Naive thymus-derived CD4-positive, alpha-beta T cell (primary cell): ENCODE results near the gene SGCA. TPM values are rescaled to one million over a fixed set of nuclear protein-coding genes. Genes with fewer than 3 reads are reported as not detected.

Experiments
- ATAC-seq: fragments of 150-1000 bp; cut with Tn5 transposase; 2 replicates; pipeline ENCODE4 v1.10.0; 2021; ENCODE audit warnings: mild to moderate bottlenecking, moderate library complexity
- CTCF ChIA-PET: fragments of 350-600 bp; sonication (Branson Sonifier 250); formaldehyde crosslinking; loops from one replicate; lab custom pipeline; 2021; ENCODE audit warnings: antibody characterized with exemption; lab: Charles Lee
- POLR2A ChIA-PET: fragments of 350-600 bp; sonication (Branson Sonifier 250); formaldehyde crosslinking; loops from one replicate; lab custom pipeline; 2021; ENCODE audit warnings: antibody characterized with exemption, inconsistent platforms; lab: Charles Lee
- DNase-seq, 9 donors: peaks; one replicate each; pipeline versions ENCODE4 v3.0.0 to v3.0.0-alpha.2; 2020 to 2022; ENCODE audit warnings: mixed read lengths in 1 of 9
- H3K27ac ChIP-seq: one replicate; pipeline ENCODE4 v1.7.0; 2013; ENCODE audit warnings: mild to moderate bottlenecking, low read depth, low read length, moderate library complexity
- H3K27me3 ChIP-seq, 2 donors: one replicate each; pipeline ENCODE4 v1.7.0; 2013; ENCODE audit warnings: low read length in 2 of 2, mild to moderate bottlenecking in 2 of 2, moderate library complexity in 2 of 2; ENCODE audit not compliant: control insufficient read depth in 2 of 2, insufficient read depth in 2 of 2
- H3K36me3 ChIP-seq, 3 experiments: 1 replicate in 2 of 3; 2 replicates in 1 of 3; pipeline ENCODE4 v1.7.0; 2013; ENCODE audit warnings: low read length in 3 of 3, mild to moderate bottlenecking in 3 of 3, moderate library complexity in 1 of 3; ENCODE audit not compliant: insufficient read depth in 3 of 3, control insufficient read depth in 2 of 3
- H3K4me1 ChIP-seq, 2 donors: one replicate each; pipeline ENCODE4 v1.7.0; 2013; ENCODE audit warnings: low read length in 2 of 2, mild to moderate bottlenecking in 2 of 2, moderate library complexity in 1 of 2; ENCODE audit not compliant: control insufficient read depth in 2 of 2, insufficient read depth in 2 of 2
- H3K4me3 ChIP-seq: 2 replicates; pipeline ENCODE4 v1.7.0; 2013; ENCODE audit warnings: mild to moderate bottlenecking, low read length
- H3K9me3 ChIP-seq, 3 experiments: 1 replicate in 2 of 3; 2 replicates in 1 of 3; pipeline ENCODE4 v1.7.0; 2013; ENCODE audit warnings: low read length in 3 of 3; ENCODE audit not compliant: control insufficient read depth in 2 of 3
- H3K27ac Mint-ChIP-seq, 9 donors: one replicate each; pipeline ENCODE4 v1.8.0; 2020 to 2022; ENCODE audit warnings: mixed read lengths in 9 of 9, mild to moderate bottlenecking in 8 of 9, moderate library complexity in 5 of 9, inconsistent platforms in 2 of 9
- H3K27me3 Mint-ChIP-seq, 5 donors: one replicate each; pipeline ENCODE4 v1.8.0; 2021 to 2022; ENCODE audit warnings: mixed read lengths in 5 of 5, mild to moderate bottlenecking in 1 of 5
- H3K36me3 Mint-ChIP-seq, 5 donors: one replicate each; pipeline ENCODE4 v1.8.0; 2020 to 2022; ENCODE audit warnings: mixed read lengths in 5 of 5, mild to moderate bottlenecking in 3 of 5, inconsistent platforms in 1 of 5
- H3K4me1 Mint-ChIP-seq, 7 donors: one replicate each; pipeline ENCODE4 v1.8.0; 2020 to 2022; ENCODE audit warnings: mixed read lengths in 7 of 7, mild to moderate bottlenecking in 3 of 7, inconsistent platforms in 1 of 7
- H3K4me3 Mint-ChIP-seq, 10 donors: one replicate each; pipeline ENCODE4 v1.8.0; 2020 to 2022; ENCODE audit warnings: mild to moderate bottlenecking in 10 of 10, mixed read lengths in 10 of 10, moderate library complexity in 6 of 10, inconsistent platforms in 2 of 10
- H3K9me3 Mint-ChIP-seq, 11 donors: one replicate each; pipeline ENCODE4 v1.8.0; 2020 to 2022; ENCODE audit warnings: mixed read lengths in 11 of 11, mild to moderate bottlenecking in 4 of 11, inconsistent platforms in 1 of 11, moderate library complexity in 1 of 11
- intact Hi-C, 2 donors: fragments of 100-400 bp; cut with micrococcal nuclease; formaldehyde crosslinking; loops; one replicate each; pipeline ENCODE4 v1.15.1; 2023
- polyA plus RNA-seq, 2 donors: library from polyadenylated mRNA; unstranded; fragments of 300-500 nt; fragmentation: Illumina TruSeq; gene quantifications; one replicate each; pipeline ENCODE4 v1.2.3, GENCODE V29; 2021
- total RNA-seq, 6 experiments: library from RNA in 5 of 6; stranded (reverse) in 5 of 6; gene quantifications; 1 replicate in 5 of 6; 2 replicates in 1 of 6; pipeline ENCODE4 v1.2.3 and lab custom pipeline; 2021 to 2026

SGCA gene
- total and polyA plus RNA-seq, 7 experiments from 2014 or later = 0.69 TPM; not detected in 6

- intact Hi-C loops = no loop called here
- peaks cover 17 to 34% (median 24%) of the 10 kb centered on the region in 7 donors for H3K4me1 Mint-ChIP-seq
- DNase-seq (no peak), ATAC-seq (no peak)
- Histone ChIP-seq H3K27ac (no peak overlapping the region), H3K36me3 (no peaks in the 10 kb centered on the region), H3K9me3 (no peaks in the 10 kb centered on the region), H3K27me3 (no peaks in the 10 kb centered on the region), H3K4me1 (peaks cover 7 to 15% of the 10 kb centered on the region in 2 donors), H3K4me3 (no peak overlapping the region)
- H3K4me3 Mint-ChIP-seq = peak overlapping the region in 9 of 10 donors; percentile 9 to 88 (median 61)
- peaks cover 0 to 1% (median 0%) of the 10 kb centered on the region in 11 donors for H3K9me3 Mint-ChIP-seq
- peak overlapping the region in 4 of 9 donors; percentile 38 to 71 (median 69) for H3K27ac Mint-ChIP-seq
- H3K27me3 Mint-ChIP-seq = no peaks in the 10 kb centered on the region
- H3K36me3 Mint-ChIP-seq = no peaks in the 10 kb centered on the region
- CTCF ChIA-PET = interaction anchor here (0.6 kb wide), 1 partner anchor 71 kb away, joined by 3 read pairs; no protein-coding TSS in a partner anchor
- POLR2A ChIA-PET = no interaction called here
Measured at GRCh38 chr17:50182783-50183420, 17.1 kb downstream of the SGCA start.

- ChIA-PET POLR2A (no interaction called here), CTCF (no interaction called here)
- peaks cover 0 to 1% (median 0%) of the 10 kb centered on the region in 11 donors for H3K9me3 Mint-ChIP-seq
- Histone ChIP-seq H3K9me3 (no peaks in the 10 kb centered on the region), H3K4me1 (peaks cover 7 to 11% of the 10 kb centered on the region in 2 donors), H3K27ac (no peak overlapping the region), H3K36me3 (no peaks in the 10 kb centered on the region), H3K4me3 (peak overlapping the region; percentile 42), H3K27me3 (no peaks in the 10 kb centered on the region)
- H3K27ac Mint-ChIP-seq = peak overlapping the region; percentile 74 to 92 (median 80)
- DNase-seq (no peak), ATAC-seq (peak; percentile 54)
- H3K27me3 Mint-ChIP-seq = no peaks in the 10 kb centered on the region
- intact Hi-C loops = no loop called here
- no peaks in the 10 kb centered on the region for H3K36me3 Mint-ChIP-seq
- peaks cover 11 to 27% (median 19%) of the 10 kb centered on the region in 7 donors for H3K4me1 Mint-ChIP-seq
- H3K4me3 Mint-ChIP-seq = peak overlapping the region; percentile 56 to 88 (median 76)
Measured at GRCh38 chr17:50183421-50183994, 17.7 kb downstream of the SGCA start.

GRCh38 chr17:50184064-50184463, 18.3 kb downstream of the SGCA start:
- Mint-ChIP-seq H3K27me3 (no peaks in the 10 kb centered on the region), H3K4me3 (peak overlapping the region; percentile 59 to 88 (median 76)), H3K27ac (peak overlapping the region; percentile 74 to 92 (median 80)), H3K9me3 (peaks cover 0 to 1% (median 0%) of the 10 kb centered on the region in 11 donors), H3K4me1 (peaks cover 8 to 24% (median 17%) of the 10 kb centered on the region in 7 donors), H3K36me3 (no peaks in the 10 kb centered on the region)
- H3K4me3 ChIP-seq = peak overlapping the region; percentile 42
- no peak overlapping the region for H3K27ac ChIP-seq
- ATAC-seq (peak; percentile 24), DNase-seq (no peak)
- no peaks in the 10 kb centered on the region for H3K27me3 ChIP-seq
- POLR2A ChIA-PET = no interaction called here
- H3K9me3 ChIP-seq = no peaks in the 10 kb centered on the region
- CTCF ChIA-PET = no interaction called here
- intact Hi-C loops = no loop called here
- peaks cover 7 to 11% of the 10 kb centered on the region in 2 donors for H3K4me1 ChIP-seq
- no peaks in the 10 kb centered on the region for H3K36me3 ChIP-seq

GRCh38 chr17:50184611-50185398, 19.0 kb downstream of the SGCA start:
- Mint-ChIP-seq H3K4me1 (peaks cover 8 to 24% (median 17%) of the 10 kb centered on the region in 7 donors), H3K27me3 (no peaks in the 10 kb centered on the region), H3K9me3 (peaks cover 0 to 1% (median 0%) of the 10 kb centered on the region in 11 donors), H3K27ac (peak overlapping the region in 1 of 9 donors; percentile 27), H3K36me3 (no peaks in the 10 kb centered on the region), H3K4me3 (peak overlapping the region in 2 of 10 donors; percentile 12 to 27)
- H3K36me3 ChIP-seq = no peaks in the 10 kb centered on the region
- ATAC-seq (peak; percentile 44), DNase-seq (no peak)
- no peaks in the 10 kb centered on the region for H3K27me3 ChIP-seq
- intact Hi-C loops = no loop called here
- H3K9me3 ChIP-seq = no peaks in the 10 kb centered on the region
- ChIA-PET POLR2A (interaction anchor here (0.8 kb wide), 1 partner anchor 92 kb away, joined by 3 read pairs; no protein-coding TSS in a partner anchor), CTCF (no interaction called here)
- H3K27ac ChIP-seq = no peak overlapping the region
- H3K4me3 ChIP-seq = no peak overlapping the region
- peaks cover 7 to 11% of the 10 kb centered on the region in 2 donors for H3K4me1 ChIP-seq

GRCh38 chr17:50185631-50186471, 20.0 kb downstream of the SGCA start:
- Mint-ChIP-seq H3K36me3 (no peaks in the 10 kb centered on the region), H3K27ac (peak overlapping the region in 1 of 9 donors; percentile 62), H3K4me1 (peaks cover 8 to 24% (median 16%) of the 10 kb centered on the region in 7 donors), H3K4me3 (peak overlapping the region in 1 of 10 donors; percentile 32), H3K27me3 (no peaks in the 10 kb centered on the region), H3K9me3 (no peaks in the 10 kb centered on the region)
- Histone ChIP-seq H3K4me3 (no peak overlapping the region), H3K4me1 (peaks cover 7 to 11% of the 10 kb centered on the region in 2 donors), H3K27ac (no peak overlapping the region), H3K27me3 (no peaks in the 10 kb centered on the region), H3K36me3 (no peaks in the 10 kb centered on the region), H3K9me3 (no peaks in the 10 kb centered on the region)
- intact Hi-C loops = no loop called here
- ChIA-PET CTCF (interaction anchor here (1.7 kb wide), 1 partner anchor 14 kb away, joined by 3 read pairs; no protein-coding TSS in a partner anchor), POLR2A (no interaction called here)
- DNase-seq = no peak
- ATAC-seq = no peak
